Measurements from ENCODE around the gene CD248.

DNA sequence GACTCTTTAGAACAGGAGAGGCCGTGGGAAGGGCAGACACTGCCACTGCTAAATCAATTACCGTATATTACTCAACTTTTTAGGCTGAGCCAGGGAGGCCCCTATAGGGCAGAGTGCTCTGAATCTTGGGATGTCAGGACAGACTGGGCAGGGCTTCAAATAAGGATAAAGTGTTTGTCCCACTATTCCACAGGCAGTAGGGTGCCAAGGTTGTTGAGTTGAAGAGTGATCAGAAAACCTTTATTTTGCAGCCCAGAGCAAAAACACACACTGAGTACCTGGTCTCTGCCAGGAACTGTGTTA is 32.2 kb upstream of the CD248 start:
- no peak for TF ChIP-seq EZH2 (IDR thresholded peaks at IDR 0.05; ENCODE audit: borderline replicate concordance, insufficient read depth, low read depth, low read length, poor library complexity, severe bottlenecking)
- TF ChIP-seq, protein P1, sequence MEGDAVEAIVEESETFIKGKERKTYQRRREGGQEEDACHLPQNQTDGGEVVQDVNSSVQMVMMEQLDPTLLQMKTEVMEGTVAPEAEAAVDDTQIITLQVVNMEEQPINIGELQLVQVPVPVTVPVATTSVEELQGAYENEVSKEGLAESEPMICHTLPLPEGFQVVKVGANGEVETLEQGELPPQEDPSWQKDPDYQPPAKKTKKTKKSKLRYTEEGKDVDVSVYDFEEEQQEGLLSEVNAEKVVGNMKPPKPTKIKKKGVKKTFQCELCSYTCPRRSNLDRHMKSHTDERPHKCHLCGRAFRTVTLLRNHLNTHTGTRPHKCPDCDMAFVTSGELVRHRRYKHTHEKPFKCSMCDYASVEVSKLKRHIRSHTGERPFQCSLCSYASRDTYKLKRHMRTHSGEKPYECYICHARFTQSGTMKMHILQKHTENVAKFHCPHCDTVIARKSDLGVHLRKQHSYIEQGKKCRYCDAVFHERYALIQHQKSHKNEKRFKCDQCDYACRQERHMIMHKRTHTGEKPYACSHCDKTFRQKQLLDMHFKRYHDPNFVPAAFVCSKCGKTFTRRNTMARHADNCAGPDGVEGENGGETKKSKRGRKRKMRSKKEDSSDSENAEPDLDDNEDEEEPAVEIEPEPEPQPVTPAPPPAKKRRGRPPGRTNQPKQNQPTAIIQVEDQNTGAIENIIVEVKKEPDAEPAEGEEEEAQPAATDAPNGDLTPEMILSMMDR (IDR thresholded peaks at IDR 0.05), result no peak
